ENCODE results near the gene CMTM8.

CMTM8 gene

GRCh38 chr3:32406486-32407408, 168.3 kb downstream of the CMTM8 start:
- no peak for DNase-seq (ENCODE audit: low read depth, low spot score)

- DNase-seq (ENCODE audit: low read depth, low spot score) = no peak
These were observed 172.1 kb downstream of the CMTM8 start for GRCh38 chr3:32410367-32411246.

GRCh38 chr3:32411442-32411841, 173.0 kb downstream of the CMTM8 start:
- no peak for DNase-seq (ENCODE audit: low read depth, low spot score)

- no peak for DNase-seq (ENCODE audit: low read depth, low spot score)
These were observed 174.4 kb downstream of the CMTM8 start for GRCh38 chr3:32412887-32413286.

- no peak for DNase-seq (ENCODE audit: low read depth, low spot score)
These were observed 175.5 kb downstream of the CMTM8 start for GRCh38 chr3:32413845-32414521.

GRCh38 chr3:32414522-32415202, 176.2 kb downstream of the CMTM8 start:
- no peak for DNase-seq (ENCODE audit: low read depth, low spot score)

GRCh38 chr3:32419742-32420125, 181.3 kb downstream of the CMTM8 start:
- no peak for DNase-seq (ENCODE audit: low read depth, low spot score)

All from activated CD4-positive, CD25-positive, alpha-beta regulatory T cell treated with anti-CD3 and anti-CD28 coated beads, Interleukin-2, amount 50 U/mL, for 16 hours (primary cell).